ENCODE results near the gene HLA-G.
"Not testable (repeated sequence)": the region's sequence is repeated elsewhere in the genome, so short reads cannot be mapped to it uniquely, and the experiment has no call there.

The HLA-G gene

DNA sequence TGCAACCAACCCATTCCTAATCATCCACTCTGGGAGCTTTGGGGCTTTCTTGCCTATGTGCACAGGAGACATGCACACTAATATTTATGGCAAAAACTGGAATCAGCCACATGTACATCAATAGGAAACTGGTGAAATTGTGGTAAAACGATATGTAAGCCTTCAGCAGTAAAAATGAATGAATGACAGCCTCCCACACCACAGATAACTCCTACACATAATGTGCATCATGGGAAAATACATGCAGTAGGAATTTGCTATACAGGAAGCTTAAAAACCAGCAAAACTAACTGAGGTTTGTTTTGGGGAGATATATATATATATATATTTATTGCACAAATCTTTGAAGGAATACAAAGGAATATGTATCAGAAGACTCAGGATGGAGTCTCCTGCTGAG, 47.6 kb downstream of the HLA-G start:
- no peak for DNase-seq (ENCODE audit: low spot score)

DNA sequence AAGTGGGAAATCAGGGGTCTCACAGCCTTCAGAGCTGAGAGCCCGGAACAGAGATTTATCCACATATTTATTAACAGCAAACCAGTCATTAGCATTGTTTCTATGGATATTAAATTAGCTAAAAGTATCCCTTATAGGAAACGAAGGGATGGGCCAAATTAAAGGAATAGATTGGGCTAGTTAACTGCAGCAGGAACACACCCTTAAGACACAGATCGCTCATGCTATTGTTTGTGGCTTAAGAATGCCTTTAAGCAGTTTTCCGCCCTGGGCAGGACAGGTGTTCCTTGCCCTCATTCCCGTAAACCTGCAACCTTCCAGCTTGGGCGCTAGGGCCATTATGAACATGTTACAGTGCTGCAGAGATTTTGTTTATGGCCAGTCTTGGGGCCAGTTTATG, 48.1 kb downstream of the HLA-G start:
- DNase-seq (ENCODE audit: low spot score) = not testable (repeated sequence)

Measured in HuH-7.5 (cell line).